ENCODE measurements around the gene PALD1.
A peak's percentile ranks its signal among the peaks of the same experiment; 100 is the strongest.

The PALD1 gene

DNA sequence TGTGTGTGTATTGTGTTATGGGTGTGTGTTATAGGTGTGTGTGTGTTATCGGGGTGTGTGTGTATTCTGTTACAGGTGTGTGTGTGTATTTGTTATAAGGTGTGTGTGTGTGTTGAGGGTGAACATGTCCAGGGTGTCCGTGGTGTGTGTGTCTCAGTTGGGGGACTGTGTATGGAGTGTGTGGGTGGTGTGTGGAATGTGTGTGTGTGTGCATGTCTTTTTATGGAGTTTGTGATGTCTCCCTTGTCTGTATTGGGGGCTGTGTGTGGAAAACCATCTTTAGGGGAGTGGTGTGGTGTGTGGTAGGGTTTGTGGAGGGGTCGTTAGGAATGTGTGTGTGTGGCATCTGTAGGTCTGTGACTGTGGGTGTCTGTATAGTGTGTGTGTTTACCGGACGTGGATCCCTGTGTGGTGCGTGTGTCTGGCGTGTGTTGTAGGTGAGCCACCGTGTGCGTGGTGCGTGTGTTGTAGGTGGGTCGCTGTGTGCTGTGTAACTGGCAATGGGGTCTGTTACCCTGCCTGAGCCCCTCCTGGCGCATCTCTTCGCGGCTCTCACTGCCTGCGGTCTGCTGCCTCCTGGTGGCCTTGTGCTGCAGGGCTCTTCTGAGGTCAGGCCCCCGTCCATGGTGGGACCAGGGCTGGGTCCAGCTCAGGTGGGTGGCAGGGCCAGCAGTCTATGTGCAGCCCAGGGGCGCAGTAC is 61.7 kb downstream of the PALD1 start:
- no peak overlapping the region for H3K4me3 ChIP-seq (ENCODE audit: low read depth, low read length)
- DNase-seq (ENCODE audit: low read depth): no peak
- TF ChIP-seq, protein P1, sequence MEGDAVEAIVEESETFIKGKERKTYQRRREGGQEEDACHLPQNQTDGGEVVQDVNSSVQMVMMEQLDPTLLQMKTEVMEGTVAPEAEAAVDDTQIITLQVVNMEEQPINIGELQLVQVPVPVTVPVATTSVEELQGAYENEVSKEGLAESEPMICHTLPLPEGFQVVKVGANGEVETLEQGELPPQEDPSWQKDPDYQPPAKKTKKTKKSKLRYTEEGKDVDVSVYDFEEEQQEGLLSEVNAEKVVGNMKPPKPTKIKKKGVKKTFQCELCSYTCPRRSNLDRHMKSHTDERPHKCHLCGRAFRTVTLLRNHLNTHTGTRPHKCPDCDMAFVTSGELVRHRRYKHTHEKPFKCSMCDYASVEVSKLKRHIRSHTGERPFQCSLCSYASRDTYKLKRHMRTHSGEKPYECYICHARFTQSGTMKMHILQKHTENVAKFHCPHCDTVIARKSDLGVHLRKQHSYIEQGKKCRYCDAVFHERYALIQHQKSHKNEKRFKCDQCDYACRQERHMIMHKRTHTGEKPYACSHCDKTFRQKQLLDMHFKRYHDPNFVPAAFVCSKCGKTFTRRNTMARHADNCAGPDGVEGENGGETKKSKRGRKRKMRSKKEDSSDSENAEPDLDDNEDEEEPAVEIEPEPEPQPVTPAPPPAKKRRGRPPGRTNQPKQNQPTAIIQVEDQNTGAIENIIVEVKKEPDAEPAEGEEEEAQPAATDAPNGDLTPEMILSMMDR (IDR thresholded peaks at IDR 0.05; ENCODE audit: control insufficient read depth, extremely low read depth, insufficient read depth): peak; percentile 85

DNA sequence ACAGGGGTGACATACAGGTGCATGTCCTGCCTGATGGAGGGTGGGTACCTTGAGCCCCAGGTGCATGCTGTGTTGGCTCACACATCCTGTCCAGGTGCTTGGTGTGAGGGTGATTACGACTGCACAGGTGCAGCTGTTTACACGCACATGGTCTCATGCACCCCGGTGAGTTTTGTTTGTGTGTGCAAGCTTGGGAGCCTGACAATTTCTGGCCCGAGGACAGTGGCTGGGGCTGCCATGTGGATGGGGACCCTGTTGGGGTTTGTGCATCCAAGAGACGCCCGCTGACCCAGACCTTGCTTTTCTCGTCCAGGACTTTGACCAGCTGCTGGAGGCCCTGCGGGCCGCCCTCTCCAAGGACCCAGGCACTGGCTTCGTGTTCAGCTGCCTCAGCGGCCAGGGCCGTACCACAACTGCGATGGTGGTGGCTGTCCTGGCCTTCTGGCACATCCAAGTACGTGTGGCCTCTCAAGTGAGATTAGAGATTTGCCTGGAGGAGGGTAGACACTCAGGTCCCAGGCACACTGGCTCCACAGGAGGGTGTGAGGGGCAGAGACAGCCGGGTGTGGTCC is 62.3 kb downstream of the PALD1 start:
- DNase-seq (ENCODE audit: low read depth): no peak
- no peak overlapping the region for H3K4me3 ChIP-seq (ENCODE audit: low read depth, low read length)
- TF ChIP-seq, protein P1 (IDR thresholded peaks at IDR 0.05; ENCODE audit: control insufficient read depth, extremely low read depth, insufficient read depth): no peak

DNA sequence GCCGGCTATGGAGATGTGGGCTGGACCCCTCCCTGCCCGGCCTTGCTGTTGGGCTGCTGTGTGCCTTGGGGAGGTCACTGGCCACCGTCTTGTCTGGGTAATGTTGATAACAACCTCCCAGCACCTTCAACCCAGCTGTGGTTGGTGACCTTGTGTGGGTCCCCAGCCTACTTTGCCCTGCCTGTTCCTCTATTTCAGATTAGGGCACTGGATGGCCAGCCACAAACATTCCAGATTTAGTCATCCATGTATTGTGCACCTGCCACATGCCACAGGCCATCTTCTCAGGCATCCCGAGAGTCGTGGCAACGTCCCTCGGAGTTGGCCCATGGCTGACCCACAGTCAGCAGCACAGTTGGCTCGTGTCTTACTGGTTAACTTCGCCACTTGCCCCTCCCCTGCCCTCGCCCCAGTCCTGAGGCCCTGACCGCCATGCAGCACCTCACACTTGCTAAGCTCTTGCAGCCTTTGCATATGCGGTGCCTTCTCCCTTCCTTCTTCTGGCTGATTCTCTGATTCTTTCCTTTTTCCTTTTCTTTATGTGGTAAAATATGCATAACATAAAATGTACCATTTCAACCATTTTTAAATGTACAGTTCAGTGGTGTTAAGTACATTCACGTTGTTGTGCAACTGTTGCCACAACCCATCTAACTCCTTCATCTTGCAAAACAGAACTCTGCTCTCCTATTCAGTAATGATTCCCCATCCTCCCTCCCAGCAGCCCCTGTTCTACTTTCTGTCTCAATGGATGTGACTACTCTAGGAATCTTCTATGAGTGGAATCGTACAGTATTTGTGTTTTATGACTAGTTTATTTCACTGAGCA is 63.4 kb downstream of the PALD1 start:
- H3K4me3 ChIP-seq (ENCODE audit: low read depth, low read length): no peak overlapping the region
- TF ChIP-seq, protein P1 (IDR thresholded peaks at IDR 0.05; ENCODE audit: control insufficient read depth, extremely low read depth, insufficient read depth): no peak
- DNase-seq (ENCODE audit: low read depth): no peak

DNA sequence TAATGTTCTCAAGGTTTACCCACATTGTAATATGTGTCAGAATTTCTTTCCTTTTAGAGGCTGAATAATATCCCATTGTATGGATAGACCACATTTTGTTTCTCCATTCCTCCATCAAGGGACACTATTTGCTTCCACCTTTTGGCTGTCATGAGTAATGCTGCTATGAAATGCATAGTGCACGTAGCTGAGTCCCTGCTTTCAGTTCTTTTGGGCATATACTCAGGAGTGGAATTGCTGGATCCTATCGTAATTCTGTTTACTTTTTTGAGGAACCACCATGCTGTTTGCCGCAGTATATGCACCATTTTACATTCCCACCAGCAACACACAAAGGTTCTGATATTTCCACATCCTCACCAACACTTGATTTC is 64.0 kb downstream of the PALD1 start:
- no peak overlapping the region for H3K4me3 ChIP-seq (ENCODE audit: low read depth, low read length)
- TF ChIP-seq, protein P1 (IDR thresholded peaks at IDR 0.05; ENCODE audit: control insufficient read depth, extremely low read depth, insufficient read depth): 0 out of 2 replicates have a peak, but pooled peaks have one; percentile 18
- no peak for DNase-seq (ENCODE audit: low read depth)

DNA sequence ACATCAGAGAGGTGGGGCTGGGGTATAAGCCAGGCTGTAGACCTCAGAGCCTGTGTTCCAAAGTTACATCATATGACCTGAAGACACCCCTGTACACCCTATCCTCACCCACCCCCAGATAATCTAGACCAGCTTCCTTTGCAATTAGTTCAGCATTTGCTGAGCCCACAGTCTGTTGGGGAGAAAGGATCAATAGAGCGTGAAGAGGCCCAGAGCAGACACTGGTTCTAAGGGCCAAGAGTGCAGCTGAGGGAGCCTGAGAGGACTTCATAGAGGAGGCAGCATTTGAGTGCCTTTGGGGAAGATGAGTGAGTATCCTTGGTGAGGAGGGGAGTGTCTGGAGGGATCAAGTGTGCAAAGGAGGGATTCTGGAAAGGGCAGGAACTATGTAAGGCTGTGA is 65.3 kb downstream of the PALD1 start:
- DNase-seq (ENCODE audit: low read depth): no peak
- TF ChIP-seq, protein P1 (IDR thresholded peaks at IDR 0.05; ENCODE audit: control insufficient read depth, extremely low read depth, insufficient read depth): no peak
- H3K4me3 ChIP-seq (ENCODE audit: low read depth, low read length): no peak overlapping the region

DNA sequence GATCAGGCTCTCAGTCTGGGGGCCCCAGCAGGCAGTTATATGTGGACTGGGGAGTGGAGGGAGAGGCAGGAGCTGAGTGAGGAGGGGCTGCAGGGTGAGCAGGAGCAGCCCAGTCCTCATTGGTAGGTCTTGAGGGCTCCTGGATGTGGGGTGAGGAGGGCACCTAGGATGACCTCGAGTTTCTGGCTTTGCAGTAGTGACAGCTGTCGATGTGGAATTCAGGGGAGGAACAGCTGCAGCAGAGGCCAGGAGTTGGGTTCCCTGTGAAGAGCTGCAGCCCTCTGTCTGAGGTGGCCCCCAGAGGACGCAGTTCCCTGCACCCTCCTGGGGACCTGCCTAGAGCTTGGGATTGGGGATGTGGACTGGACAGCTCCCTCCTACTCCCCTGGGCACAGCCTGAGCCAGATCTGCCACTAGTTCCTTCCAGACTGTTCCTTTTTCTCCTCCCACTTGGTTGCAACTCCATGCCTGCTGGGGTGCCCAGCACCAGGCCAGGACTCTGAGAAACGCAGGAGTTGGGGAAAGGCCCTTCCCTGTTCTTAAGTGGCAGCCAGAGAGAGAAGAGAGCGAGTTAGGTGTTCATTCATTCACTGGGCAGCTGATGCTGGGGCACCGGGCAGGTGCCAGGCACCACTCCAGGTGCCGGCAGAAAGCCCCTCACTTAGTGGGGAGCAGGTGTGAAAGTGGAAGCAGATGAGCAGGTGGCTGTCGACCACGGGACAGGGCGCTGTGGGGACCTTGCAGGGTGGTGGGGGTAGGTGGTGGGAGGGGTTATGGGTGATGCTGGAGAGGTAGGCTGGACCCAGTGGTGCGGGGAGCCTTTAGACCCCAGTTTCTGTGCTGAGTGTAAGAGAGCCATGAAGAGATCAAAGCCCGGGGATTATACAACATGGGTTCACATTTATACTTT is 66.1 kb downstream of the PALD1 start:
- DNase-seq (ENCODE audit: low read depth): no peak
- TF ChIP-seq, protein P1 (IDR thresholded peaks at IDR 0.05; ENCODE audit: control insufficient read depth, extremely low read depth, insufficient read depth): no peak
- no peak overlapping the region for H3K4me3 ChIP-seq (ENCODE audit: low read depth, low read length)
